Measurements from ENCODE around the gene PIWIL4.

DNA sequence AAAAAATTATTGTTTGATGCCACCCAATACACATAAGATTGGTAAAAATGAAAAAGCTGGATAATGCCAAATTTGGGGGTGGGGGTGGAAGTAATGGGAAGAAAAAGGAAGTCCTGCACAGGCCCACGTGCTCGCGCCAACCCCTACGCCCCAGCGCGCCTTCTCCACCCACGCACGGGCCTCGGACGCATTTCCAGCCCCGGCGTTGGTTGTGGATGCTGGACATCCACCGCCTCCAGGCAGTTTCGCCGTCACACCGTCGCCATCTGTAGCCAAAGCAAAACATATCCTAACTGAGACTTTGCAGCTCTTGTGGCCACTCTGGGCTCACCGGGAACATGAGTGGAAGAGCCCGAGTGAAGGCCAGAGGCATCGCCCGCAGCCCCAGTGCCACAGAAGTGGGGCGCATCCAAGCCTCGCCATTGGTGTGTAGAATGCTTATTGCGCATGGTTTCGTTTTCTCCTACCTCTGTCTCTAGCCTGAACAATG lies at the start of gene PIWIL4:
- TF ChIP-seq, protein P1, sequence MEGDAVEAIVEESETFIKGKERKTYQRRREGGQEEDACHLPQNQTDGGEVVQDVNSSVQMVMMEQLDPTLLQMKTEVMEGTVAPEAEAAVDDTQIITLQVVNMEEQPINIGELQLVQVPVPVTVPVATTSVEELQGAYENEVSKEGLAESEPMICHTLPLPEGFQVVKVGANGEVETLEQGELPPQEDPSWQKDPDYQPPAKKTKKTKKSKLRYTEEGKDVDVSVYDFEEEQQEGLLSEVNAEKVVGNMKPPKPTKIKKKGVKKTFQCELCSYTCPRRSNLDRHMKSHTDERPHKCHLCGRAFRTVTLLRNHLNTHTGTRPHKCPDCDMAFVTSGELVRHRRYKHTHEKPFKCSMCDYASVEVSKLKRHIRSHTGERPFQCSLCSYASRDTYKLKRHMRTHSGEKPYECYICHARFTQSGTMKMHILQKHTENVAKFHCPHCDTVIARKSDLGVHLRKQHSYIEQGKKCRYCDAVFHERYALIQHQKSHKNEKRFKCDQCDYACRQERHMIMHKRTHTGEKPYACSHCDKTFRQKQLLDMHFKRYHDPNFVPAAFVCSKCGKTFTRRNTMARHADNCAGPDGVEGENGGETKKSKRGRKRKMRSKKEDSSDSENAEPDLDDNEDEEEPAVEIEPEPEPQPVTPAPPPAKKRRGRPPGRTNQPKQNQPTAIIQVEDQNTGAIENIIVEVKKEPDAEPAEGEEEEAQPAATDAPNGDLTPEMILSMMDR (conservative IDR thresholded peaks at IDR 0.05; ENCODE audit: low read length), result no peak
- TF ChIP-seq EZH2phosphoT487 (IDR thresholded peaks at IDR 0.05; ENCODE audit: borderline replicate concordance), result no peak
